HepG2 (cell line): ENCODE measurements around the gene ST14.

ENCODE experiments used
- FOXA1 ChIP-seq, 2 experiments: fragments of 450-650 bp in 1 of 2; sonication (generic) in 1 of 2; formaldehyde crosslinking in 1 of 2; IDR thresholded peaks; 2 replicates each; pipeline versions ENCODE4 v1.4.0 to v1.6.1; 2016 to 2020; ENCODE audit warnings: missing genetic modification reagents in 1 of 2
- KLF15 ChIP-seq: sonication (generic); formaldehyde crosslinking; IDR thresholded peaks from 2 replicates; pipeline ENCODE4 v1.8.1; 2023; ENCODE audit warnings: borderline replicate concordance, mild to moderate bottlenecking, inconsistent platforms, missing genetic modification reagents, mixed read lengths
- MYC ChIP-seq: sonication (generic); formaldehyde crosslinking; IDR thresholded peaks from 2 replicates; pipeline ENCODE4 v1.9.0; 2021; ENCODE audit warnings: missing genetic modification reagents, borderline replicate concordance
- TAF1 ChIP-seq: sonication (generic); formaldehyde crosslinking; IDR thresholded peaks from 2 replicates; pipeline ENCODE4 v1.4.0; 2020; ENCODE audit warnings: missing genetic modification reagents
- TF ChIP-seq, protein P1 (sequence below): sonication (generic); formaldehyde crosslinking; IDR thresholded peaks from 2 replicates; pipeline ENCODE4 v1.5.0; 2020; ENCODE audit warnings: mild to moderate bottlenecking, missing genetic modification reagents, moderate library complexity
- TF ChIP-seq, protein P2 (sequence below): IDR thresholded peaks from 2 replicates; pipeline ENCODE4 v1.6.1; 2016; ENCODE audit warnings: missing compliant biosample characterization, missing genetic modification reagents, borderline replicate concordance

DNA sequence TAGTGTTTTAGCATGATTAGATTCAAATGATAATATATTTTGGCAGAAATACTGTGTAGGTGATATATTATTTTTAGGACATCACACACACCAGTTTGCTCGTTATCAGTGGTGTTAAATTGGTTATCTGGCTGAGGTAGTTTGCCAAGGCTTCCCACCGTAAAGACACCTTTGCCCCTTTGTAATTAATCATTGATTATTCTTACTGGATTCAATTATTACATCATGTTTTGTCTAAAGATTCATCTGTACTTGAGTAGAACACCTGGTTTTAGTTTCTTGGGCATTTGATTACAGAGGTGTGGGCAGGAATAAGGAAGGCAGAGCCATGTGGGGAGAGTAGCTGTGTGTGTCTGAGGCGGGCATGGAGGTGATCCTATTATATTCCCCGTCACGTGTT, 39.5 kb upstream of the ST14 start:
- TF ChIP-seq MYC (no peak), KLF15 (CRISPR knock-in tag) (no peak), TAF1 (CRISPR knock-in tag) (no peak), FOXA1 (IDR thresholded peaks at IDR 0.05) (no peak), FOXA1 (CRISPR knock-in tag; IDR thresholded peaks at IDR 0.05) (no peak)
- TF ChIP-seq, protein P1, sequence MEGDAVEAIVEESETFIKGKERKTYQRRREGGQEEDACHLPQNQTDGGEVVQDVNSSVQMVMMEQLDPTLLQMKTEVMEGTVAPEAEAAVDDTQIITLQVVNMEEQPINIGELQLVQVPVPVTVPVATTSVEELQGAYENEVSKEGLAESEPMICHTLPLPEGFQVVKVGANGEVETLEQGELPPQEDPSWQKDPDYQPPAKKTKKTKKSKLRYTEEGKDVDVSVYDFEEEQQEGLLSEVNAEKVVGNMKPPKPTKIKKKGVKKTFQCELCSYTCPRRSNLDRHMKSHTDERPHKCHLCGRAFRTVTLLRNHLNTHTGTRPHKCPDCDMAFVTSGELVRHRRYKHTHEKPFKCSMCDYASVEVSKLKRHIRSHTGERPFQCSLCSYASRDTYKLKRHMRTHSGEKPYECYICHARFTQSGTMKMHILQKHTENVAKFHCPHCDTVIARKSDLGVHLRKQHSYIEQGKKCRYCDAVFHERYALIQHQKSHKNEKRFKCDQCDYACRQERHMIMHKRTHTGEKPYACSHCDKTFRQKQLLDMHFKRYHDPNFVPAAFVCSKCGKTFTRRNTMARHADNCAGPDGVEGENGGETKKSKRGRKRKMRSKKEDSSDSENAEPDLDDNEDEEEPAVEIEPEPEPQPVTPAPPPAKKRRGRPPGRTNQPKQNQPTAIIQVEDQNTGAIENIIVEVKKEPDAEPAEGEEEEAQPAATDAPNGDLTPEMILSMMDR (CRISPR knock-in tag): no peak
- TF ChIP-seq, protein P2, sequence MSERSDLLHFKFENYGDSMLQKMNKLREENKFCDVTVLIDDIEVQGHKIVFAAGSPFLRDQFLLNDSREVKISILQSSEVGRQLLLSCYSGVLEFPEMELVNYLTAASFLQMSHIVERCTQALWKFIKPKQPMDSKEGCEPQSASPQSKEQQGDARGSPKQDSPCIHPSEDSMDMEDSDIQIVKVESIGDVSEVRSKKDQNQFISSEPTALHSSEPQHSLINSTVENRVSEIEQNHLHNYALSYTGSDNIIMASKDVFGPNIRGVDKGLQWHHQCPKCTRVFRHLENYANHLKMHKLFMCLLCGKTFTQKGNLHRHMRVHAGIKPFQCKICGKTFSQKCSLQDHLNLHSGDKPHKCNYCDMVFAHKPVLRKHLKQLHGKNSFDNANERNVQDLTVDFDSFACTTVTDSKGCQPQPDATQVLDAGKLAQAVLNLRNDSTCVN (CRISPR knock-in tag): no peak
